Testis (tissue), 3 donors: ENCODE results near the gene PTPRD. TPM values are rescaled to one million over a fixed set of nuclear protein-coding genes. Genes with fewer than 3 reads are reported as not detected.

Experiments used
- DNase-seq: peaks from one replicate; pipeline ENCODE4 v3.0.0-alpha.2; 2019
- H3K27ac ChIP-seq, 2 donors: fragments of 200-600 bp; sonication (generic); one replicate each; pipeline ENCODE4 v1.5.1; 2019
- H3K27me3 ChIP-seq: fragments of 200-600 bp; sonication (generic); one replicate; pipeline ENCODE4 v1.5.1; 2019
- H3K36me3 ChIP-seq: fragments of 200-600 bp; sonication (generic); one replicate; pipeline ENCODE4 v1.5.1; 2017; ENCODE audit warnings: low read depth; ENCODE audit errors: missing control alignments
- H3K4me1 ChIP-seq: fragments of 200-600 bp; sonication (generic); one replicate; pipeline ENCODE4 v1.5.1; 2019
- H3K4me3 ChIP-seq, 2 donors: fragments of 200-600 bp; sonication (generic); one replicate each; pipeline ENCODE4 v1.5.1; 2017 to 2019
- H3K9me3 ChIP-seq: fragments of 200-600 bp; sonication (generic); one replicate; pipeline ENCODE4 v1.5.1; 2017
- CTCF ChIP-seq, 3 experiments: fragments of 450-650 bp in 2 of 3; fragments of 200-600 bp in 1 of 3; sonication (generic) in 1 of 3; IDR thresholded peaks; one replicate each; pipeline ENCODE4 v1.5.1; 2016 to 2019; ENCODE audit warnings: antibody characterized with exemption in 3 of 3, mild to moderate bottlenecking in 2 of 3, moderate library complexity in 1 of 3
- POLR2A ChIP-seq: fragments of 450-650 bp; IDR thresholded peaks from one replicate; pipeline ENCODE4 v1.6.1; 2017; ENCODE audit warnings: antibody characterized with exemption, mild to moderate bottlenecking, moderate library complexity
- WGBS, 2 donors: methylation state at CpG; one replicate each; pipeline ENCODE4 v1.1.5; 2018; 5-methylcytosine and 5-hydroxymethylcytosine counted together
- intact Hi-C: fragments of 100-400 bp; cut with DNase I; formaldehyde crosslinking; loops from one replicate; pipeline ENCODE4 v1.15.1; 2023; ENCODE audit warnings: low total_unique reads
- polyA plus RNA-seq: library from polyadenylated mRNA; stranded (reverse); fragments of 350-450 nt; fragmentation: Illumina TruSeq; extraction: RNeasy Lipid Tissue Mini Kit (QIAGEN cat#74804); gene quantifications from one replicate; pipeline ENCODE4 v1.2.3, GENCODE V29; 2014; ENCODE audit warnings: low read depth, low replicate concordance; ENCODE audit not compliant: insufficient read depth
- total RNA-seq, 2 donors: library from RNA; depleted of rRNA; stranded (reverse); fragments of >200 nt; gene quantifications; one replicate each; pipeline ENCODE4 v1.2.3, GENCODE V29; 2016

The PTPRD gene
- total and polyA plus RNA-seq, 3 donors from 2014 or later, result 15.4 to 33.6 (median 32.5) TPM

GRCh38 chr9:9558907-9559306 is 1053.9 kb downstream of the PTPRD start:
- 93 to 99% methylated on average over 7 of the region's 7 CpGs for WGBS, 2 donors
- Histone ChIP-seq H3K27me3 (no peaks in the 10 kb centered on the region), H3K9me3 (no peaks in the 10 kb centered on the region), H3K4me1 (no peaks in the 10 kb centered on the region), H3K4me3 (no peak overlapping the region), H3K36me3 (no peaks in the 10 kb centered on the region), H3K27ac (no peak overlapping the region)
- DNase-seq, result no peak
- no peak for TF ChIP-seq POLR2A
- no peak for TF ChIP-seq CTCF (IDR thresholded peaks at IDR 0.05)
- intact Hi-C loops, result no loop called here

GRCh38 chr9:9557804-9558334 is 1054.9 kb downstream of the PTPRD start:
- H3K36me3 ChIP-seq, result no peaks in the 10 kb centered on the region
- H3K27ac ChIP-seq, result no peak overlapping the region
- TF ChIP-seq POLR2A (no peak), CTCF (IDR thresholded peaks at IDR 0.05) (no peak)
- H3K27me3 ChIP-seq, result no peaks in the 10 kb centered on the region
- 84 to 85% methylated on average over 5 of the region's 5 CpGs for WGBS, 2 donors
- no peak overlapping the region for H3K4me3 ChIP-seq
- H3K9me3 ChIP-seq, result no peaks in the 10 kb centered on the region
- DNase-seq, result no peak
- intact Hi-C loops, result no loop called here
- no peaks in the 10 kb centered on the region for H3K4me1 ChIP-seq

- Histone ChIP-seq H3K4me1 (no peaks in the 10 kb centered on the region), H3K27me3 (no peaks in the 10 kb centered on the region), H3K9me3 (no peaks in the 10 kb centered on the region), H3K36me3 (no peaks in the 10 kb centered on the region), H3K27ac (no peak overlapping the region), H3K4me3 (no peak overlapping the region)
- intact Hi-C loops, result no loop called here
- DNase-seq, result no peak
- no peak for TF ChIP-seq POLR2A
- TF ChIP-seq CTCF (IDR thresholded peaks at IDR 0.05), result no peak
- 74 to 79% methylated on average over 4 of the region's 4 CpGs for WGBS, 2 donors
Measured at GRCh38 chr9:9556865-9557803, 1055.7 kb downstream of the PTPRD start.

GRCh38 chr9:9552665-9553064 is 1060.1 kb downstream of the PTPRD start:
- intact Hi-C loops, result no loop called here
- WGBS, 2 donors, result 39 to 51% methylated on average over 2 of the region's 2 CpGs

More at GRCh38 chr9:9552665-9553064, 1060.1 kb downstream of the PTPRD start:
- Histone ChIP-seq H3K27ac (no peak overlapping the region), H3K9me3 (no peaks in the 10 kb centered on the region), H3K36me3 (no peaks in the 10 kb centered on the region), H3K4me3 (no peak overlapping the region), H3K4me1 (no peaks in the 10 kb centered on the region), H3K27me3 (no peaks in the 10 kb centered on the region)
- DNase-seq, result no peak
- TF ChIP-seq CTCF (IDR thresholded peaks at IDR 0.05), result no peak
- no peak for TF ChIP-seq POLR2A
